MM.1S (cell line): ENCODE measurements around the gene USP32.

Source experiments
- EZH2 ChIP-seq: fragments of 300-600 bp; sonication (generic); optimal IDR thresholded peaks from 2 replicates; pipeline ENCODE3; 2017; ENCODE audit warnings: low read depth, mild to moderate bottlenecking, antibody characterized with exemption, low read length, mixed read lengths
- TF ChIP-seq, protein P1 (sequence below): fragments of 300-600 bp; sonication (generic); IDR thresholded peaks from 2 replicates; pipeline ENCODE4 v1.5.1; 2016; ENCODE audit warnings: antibody characterized with exemption, low read length, mixed read lengths

GRCh38 chr17:60423865-60424264 is 31.9 kb upstream of the USP32 start:
- no peak for TF ChIP-seq EZH2
- TF ChIP-seq, protein P1, sequence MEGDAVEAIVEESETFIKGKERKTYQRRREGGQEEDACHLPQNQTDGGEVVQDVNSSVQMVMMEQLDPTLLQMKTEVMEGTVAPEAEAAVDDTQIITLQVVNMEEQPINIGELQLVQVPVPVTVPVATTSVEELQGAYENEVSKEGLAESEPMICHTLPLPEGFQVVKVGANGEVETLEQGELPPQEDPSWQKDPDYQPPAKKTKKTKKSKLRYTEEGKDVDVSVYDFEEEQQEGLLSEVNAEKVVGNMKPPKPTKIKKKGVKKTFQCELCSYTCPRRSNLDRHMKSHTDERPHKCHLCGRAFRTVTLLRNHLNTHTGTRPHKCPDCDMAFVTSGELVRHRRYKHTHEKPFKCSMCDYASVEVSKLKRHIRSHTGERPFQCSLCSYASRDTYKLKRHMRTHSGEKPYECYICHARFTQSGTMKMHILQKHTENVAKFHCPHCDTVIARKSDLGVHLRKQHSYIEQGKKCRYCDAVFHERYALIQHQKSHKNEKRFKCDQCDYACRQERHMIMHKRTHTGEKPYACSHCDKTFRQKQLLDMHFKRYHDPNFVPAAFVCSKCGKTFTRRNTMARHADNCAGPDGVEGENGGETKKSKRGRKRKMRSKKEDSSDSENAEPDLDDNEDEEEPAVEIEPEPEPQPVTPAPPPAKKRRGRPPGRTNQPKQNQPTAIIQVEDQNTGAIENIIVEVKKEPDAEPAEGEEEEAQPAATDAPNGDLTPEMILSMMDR: no peak
